NOMO-1 treated with dmso at 0.1 percent for 144 hours (cell line): ENCODE measurements around the gene ACOX2.
"Not testable (repeated sequence)": the region's sequence is repeated elsewhere in the genome, so short reads cannot be mapped to it uniquely, and the experiment has no call there.

ENCODE experiments used
- DNase-seq: peaks from one replicate; lab custom pipeline; 2025; ENCODE audit not compliant: unreplicated experiment; lab: John Stamatoyannopoulos, UW

ACOX2 gene

GRCh38 chr3:58535531-58536500 lies 1.2 kb downstream of the ACOX2 start:
- DNase-seq: no peak

- no peak for DNase-seq
Observed at GRCh38 chr3:58534592-58535494, 2.1 kb downstream of the ACOX2 start.

GRCh38 chr3:58532794-58533220 lies 4.2 kb downstream of the ACOX2 start:
- peak; percentile 36 for DNase-seq

- DNase-seq: no peak
Observed at GRCh38 chr3:58531956-58532355, 5.0 kb downstream of the ACOX2 start.

GRCh38 chr3:58531555-58531954 lies 5.4 kb downstream of the ACOX2 start:
- DNase-seq: no peak

GRCh38 chr3:58530354-58530865 lies 6.6 kb downstream of the ACOX2 start:
- DNase-seq: no peak

GRCh38 chr3:58529516-58530353 lies 7.3 kb downstream of the ACOX2 start:
- no peak for DNase-seq

- DNase-seq: no peak
Observed at GRCh38 chr3:58528629-58529028, 8.4 kb downstream of the ACOX2 start.

- DNase-seq: not testable (repeated sequence)
Observed at GRCh38 chr3:58527440-58527839, 9.6 kb downstream of the ACOX2 start.

- peak; percentile 82 for DNase-seq
Observed at GRCh38 chr3:58526515-58526957, 10.5 kb downstream of the ACOX2 start.

GRCh38 chr3:58524326-58524888 lies 12.6 kb downstream of the ACOX2 start:
- DNase-seq: no peak

- DNase-seq: no peak
Observed at GRCh38 chr3:58522759-58523425, 14.1 kb downstream of the ACOX2 start.

- no peak for DNase-seq
Observed at GRCh38 chr3:58521917-58522631, 14.9 kb downstream of the ACOX2 start.

GRCh38 chr3:58521336-58521670 lies 15.7 kb downstream of the ACOX2 start:
- no peak for DNase-seq

- DNase-seq: no peak
Observed at GRCh38 chr3:58520403-58521335, 16.3 kb downstream of the ACOX2 start.

- DNase-seq: no peak
Observed at GRCh38 chr3:58519668-58520402, 17.2 kb downstream of the ACOX2 start.

- DNase-seq: no peak
Observed at GRCh38 chr3:58518291-58518789, 18.6 kb downstream of the ACOX2 start.
